Duodenal mucosa (tissue), 2 donors: ENCODE data around the gene CLEC19A.

ENCODE experiments used
- H3K27ac ChIP-seq: one replicate; pipeline ENCODE4 v1.7.0; 2013; ENCODE audit warnings: low read depth, low read length
- H3K27me3 ChIP-seq, 2 donors: one replicate each; pipeline ENCODE4 v1.7.0; 2013; ENCODE audit warnings: low read length in 2 of 2, control low read depth in 1 of 2; ENCODE audit not compliant: insufficient read depth in 2 of 2, control insufficient read depth in 1 of 2
- H3K36me3 ChIP-seq, 2 donors: one replicate each; pipeline ENCODE4 v1.7.0; 2013; ENCODE audit warnings: low read length in 2 of 2, control low read depth in 1 of 2; ENCODE audit not compliant: insufficient read depth in 2 of 2, control insufficient read depth in 1 of 2
- H3K4me1 ChIP-seq, 2 donors: one replicate each; pipeline ENCODE4 v1.7.0; 2013; ENCODE audit warnings: low read length in 2 of 2, control low read depth in 1 of 2; ENCODE audit not compliant: insufficient read depth in 2 of 2, control insufficient read depth in 1 of 2
- H3K4me3 ChIP-seq, 2 donors: one replicate each; pipeline ENCODE4 v1.7.0; 2013; ENCODE audit warnings: low read length in 2 of 2, low read depth in 1 of 2
- H3K9ac ChIP-seq, 2 donors: one replicate each; pipeline ENCODE4 v1.7.0; 2013; ENCODE audit warnings: low read length in 2 of 2, low read depth in 1 of 2
- H3K9me3 ChIP-seq, 2 donors: one replicate each; pipeline ENCODE4 v1.7.0; 2013; ENCODE audit warnings: low read length in 2 of 2, control low read depth in 1 of 2; ENCODE audit not compliant: control insufficient read depth in 1 of 2

The CLEC19A gene

DNA sequence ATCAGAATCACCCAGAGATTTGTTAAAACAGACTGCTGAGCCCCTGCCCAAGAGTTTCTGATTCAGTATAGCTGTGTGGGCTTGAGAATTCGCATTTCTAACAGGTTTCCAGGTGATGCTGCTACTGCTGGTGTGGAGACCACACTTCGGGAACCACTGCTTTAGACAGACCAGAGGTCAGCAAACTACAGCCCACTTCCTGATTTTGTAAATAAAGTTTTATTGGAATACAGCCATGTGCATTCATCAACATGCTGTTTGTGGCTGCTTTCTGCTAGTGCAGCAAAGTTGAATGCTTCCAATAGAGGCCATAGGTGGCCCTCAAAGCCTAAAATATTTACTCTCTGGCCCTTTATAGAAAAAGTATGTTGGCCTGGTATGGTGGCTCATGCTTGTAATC is 32.6 kb upstream of the CLEC19A start:
- Histone ChIP-seq H3K9ac (no peak overlapping the region), H3K4me1 (no peaks in the 10 kb centered on the region), H3K36me3 (no peaks in the 10 kb centered on the region), H3K9me3 (no peaks in the 10 kb centered on the region), H3K4me3 (no peak overlapping the region), H3K27ac (no peak overlapping the region), H3K27me3 (no peaks in the 10 kb centered on the region)

- Histone ChIP-seq H3K9ac (no peak overlapping the region), H3K4me1 (no peaks in the 10 kb centered on the region), H3K9me3 (no peaks in the 10 kb centered on the region), H3K27me3 (no peaks in the 10 kb centered on the region), H3K27ac (no peak overlapping the region), H3K36me3 (no peaks in the 10 kb centered on the region), H3K4me3 (no peak overlapping the region)
These were observed 30.9 kb upstream of the CLEC19A start for GRCh38 chr16:19254611-19255010.

DNA sequence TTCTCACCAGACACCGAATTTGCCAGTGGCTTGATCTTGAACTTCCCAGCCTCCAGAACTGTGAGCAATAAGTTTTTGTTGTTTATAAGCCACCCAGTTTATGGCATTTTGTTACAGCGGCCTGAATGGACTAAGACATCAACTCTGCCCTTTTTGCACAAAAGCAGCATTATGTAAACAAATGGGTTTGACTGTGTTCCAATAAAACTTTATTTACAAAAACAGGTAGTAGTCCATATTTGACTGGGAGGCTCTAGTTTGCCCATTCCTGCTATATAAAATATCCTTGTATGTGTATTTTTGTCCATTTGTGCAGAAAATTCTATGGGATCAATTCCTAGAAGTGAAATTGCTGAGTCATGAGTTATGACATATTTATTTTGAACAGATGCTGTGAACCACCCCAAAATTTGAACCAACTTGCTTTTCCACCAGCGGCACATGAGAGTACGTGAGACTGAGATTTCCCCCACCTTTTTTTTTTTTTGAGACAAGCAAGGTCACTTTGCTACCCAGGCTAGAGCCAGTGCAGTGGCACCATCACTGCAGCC is 21.3 kb upstream of the CLEC19A start:
- no peaks in the 10 kb centered on the region for H3K27me3 ChIP-seq

DNA sequence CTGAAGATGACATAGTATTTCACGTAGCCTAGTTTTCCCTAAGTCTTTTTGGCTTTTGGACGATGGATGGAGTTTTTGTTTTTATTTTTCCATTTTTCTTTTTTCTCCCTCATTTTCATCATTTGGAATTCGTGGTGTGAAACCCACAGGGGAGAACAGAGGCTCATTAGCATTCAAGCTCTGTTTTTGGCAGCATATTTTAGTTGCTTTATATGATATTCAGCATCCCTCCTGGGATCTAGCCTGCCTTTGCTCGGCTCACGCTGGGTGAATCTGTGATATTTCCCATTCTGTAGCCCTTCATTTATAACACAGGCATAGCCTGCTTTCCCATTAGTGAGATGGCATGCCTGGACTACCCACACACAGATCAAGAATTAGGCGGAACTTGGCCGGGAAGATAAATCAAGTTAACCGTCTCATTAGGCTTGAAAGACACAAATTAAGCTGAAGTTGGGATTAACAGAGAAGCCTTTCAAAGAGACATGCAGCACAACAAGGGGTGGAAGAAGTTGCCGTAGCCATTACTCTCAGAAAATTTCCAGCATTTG is 20.1 kb upstream of the CLEC19A start:
- peaks cover 5 to 6% of the 10 kb centered on the region in 2 donors for H3K9me3 ChIP-seq
- no peak overlapping the region for H3K27ac ChIP-seq
- H3K27me3 ChIP-seq = no peaks in the 10 kb centered on the region
- no peaks in the 10 kb centered on the region for H3K36me3 ChIP-seq
- no peak overlapping the region for H3K4me3 ChIP-seq
- no peak overlapping the region for H3K9ac ChIP-seq
- no peaks in the 10 kb centered on the region for H3K4me1 ChIP-seq

More for the DNA sequence above, 21.3 kb upstream of the CLEC19A start:
- Histone ChIP-seq H3K4me1 (no peaks in the 10 kb centered on the region), H3K4me3 (no peak overlapping the region), H3K9me3 (peaks cover 5 to 6% of the 10 kb centered on the region in 2 donors), H3K27ac (no peak overlapping the region), H3K9ac (no peak overlapping the region), H3K36me3 (no peaks in the 10 kb centered on the region)

GRCh38 chr16:19266774-19267173 is 18.8 kb upstream of the CLEC19A start:
- Histone ChIP-seq H3K36me3 (no peaks in the 10 kb centered on the region), H3K9me3 (peaks cover 5 to 6% of the 10 kb centered on the region in 2 donors)

GRCh38 chr16:19269098-19269497 is 16.4 kb upstream of the CLEC19A start:
- Histone ChIP-seq H3K4me3 (no peak overlapping the region), H3K27ac (no peak overlapping the region), H3K36me3 (no peaks in the 10 kb centered on the region), H3K27me3 (no peaks in the 10 kb centered on the region), H3K4me1 (no peaks in the 10 kb centered on the region), H3K9ac (no peak overlapping the region), H3K9me3 (peaks cover 2 to 5% of the 10 kb centered on the region in 2 donors)

More at GRCh38 chr16:19266774-19267173, 18.8 kb upstream of the CLEC19A start:
- Histone ChIP-seq H3K4me3 (no peak overlapping the region), H3K9ac (no peak overlapping the region), H3K27ac (no peak overlapping the region), H3K27me3 (no peaks in the 10 kb centered on the region), H3K4me1 (no peaks in the 10 kb centered on the region)

DNA sequence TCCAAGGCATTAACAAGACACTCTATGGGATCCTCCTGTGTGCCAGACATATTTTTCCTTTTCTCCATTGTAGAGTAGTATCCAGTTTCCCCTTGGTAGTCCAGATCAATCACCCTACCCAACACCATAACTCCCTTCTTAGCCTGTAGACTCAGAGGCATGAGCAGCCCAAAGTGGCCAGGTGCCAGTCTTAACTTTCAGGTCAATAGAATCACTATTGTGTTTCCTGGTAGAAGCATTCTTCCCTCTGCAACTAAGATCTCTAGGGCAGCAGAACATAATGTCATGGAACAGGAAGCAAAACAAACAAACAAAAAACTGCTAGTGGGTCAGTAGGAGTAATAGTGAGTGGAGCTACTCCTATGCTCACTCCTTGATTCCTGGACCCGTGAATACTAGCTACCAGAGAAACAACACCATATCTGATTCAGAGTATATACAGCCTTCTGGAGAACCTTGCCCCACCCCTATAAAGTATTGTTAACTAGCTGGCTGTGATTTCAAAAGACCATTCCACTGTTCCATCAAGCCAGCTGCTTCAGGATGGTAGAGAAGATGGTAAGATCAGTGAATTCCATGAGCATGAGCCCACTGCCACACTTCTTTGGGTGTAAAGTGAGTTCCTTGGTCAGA is 11.2 kb upstream of the CLEC19A start:
- Histone ChIP-seq H3K9me3 (no peaks in the 10 kb centered on the region), H3K27me3 (no peaks in the 10 kb centered on the region), H3K4me1 (no peaks in the 10 kb centered on the region), H3K36me3 (no peaks in the 10 kb centered on the region), H3K4me3 (no peak overlapping the region), H3K27ac (no peak overlapping the region), H3K9ac (no peak overlapping the region)

- no peaks in the 10 kb centered on the region for H3K27me3 ChIP-seq
- no peak overlapping the region for H3K9ac ChIP-seq
- H3K36me3 ChIP-seq = no peaks in the 10 kb centered on the region
- no peaks in the 10 kb centered on the region for H3K9me3 ChIP-seq
- H3K27ac ChIP-seq = no peak overlapping the region
- H3K4me3 ChIP-seq = no peak overlapping the region
- no peaks in the 10 kb centered on the region for H3K4me1 ChIP-seq
These were observed 7.1 kb upstream of the CLEC19A start for GRCh38 chr16:19278403-19278802.

- Histone ChIP-seq H3K9me3 (no peaks in the 10 kb centered on the region), H3K9ac (no peak overlapping the region), H3K4me1 (no peaks in the 10 kb centered on the region), H3K27ac (no peak overlapping the region), H3K36me3 (no peaks in the 10 kb centered on the region), H3K4me3 (no peak overlapping the region), H3K27me3 (no peaks in the 10 kb centered on the region)
These were observed 4.3 kb upstream of the CLEC19A start for GRCh38 chr16:19281246-19281645.

GRCh38 chr16:19282101-19282500 is 3.4 kb upstream of the CLEC19A start:
- no peak overlapping the region for H3K4me3 ChIP-seq
- no peak overlapping the region for H3K27ac ChIP-seq
- no peaks in the 10 kb centered on the region for H3K27me3 ChIP-seq
- no peak overlapping the region for H3K9ac ChIP-seq
- no peaks in the 10 kb centered on the region for H3K9me3 ChIP-seq
- H3K4me1 ChIP-seq = no peaks in the 10 kb centered on the region
- no peaks in the 10 kb centered on the region for H3K36me3 ChIP-seq
